CD4-positive, alpha-beta T cell treated with Interleukin-4 for 1 hour (primary cell): Measurements from ENCODE around the gene MCAT.
"Not testable (repeated sequence)": the region's sequence is repeated elsewhere in the genome, so short reads cannot be mapped to it uniquely, and the experiment has no call there.

ENCODE experiments used
- DNase-seq, 2 donors: peaks; one replicate each; pipeline ENCODE4 v3.0.0-alpha.2; 2020 to 2022

MCAT gene

GRCh38 chr22:43118953-43119458, 24.2 kb downstream of the MCAT start:
- DNase-seq = no peak

- no peak for DNase-seq
These were observed 25.0 kb downstream of the MCAT start for GRCh38 chr22:43118024-43118849.

GRCh38 chr22:43116932-43117331, 26.3 kb downstream of the MCAT start:
- no peak for DNase-seq

GRCh38 chr22:43114958-43115357, 28.2 kb downstream of the MCAT start:
- no peak for DNase-seq

GRCh38 chr22:43113526-43114251, 29.5 kb downstream of the MCAT start:
- no peak for DNase-seq

DNA sequence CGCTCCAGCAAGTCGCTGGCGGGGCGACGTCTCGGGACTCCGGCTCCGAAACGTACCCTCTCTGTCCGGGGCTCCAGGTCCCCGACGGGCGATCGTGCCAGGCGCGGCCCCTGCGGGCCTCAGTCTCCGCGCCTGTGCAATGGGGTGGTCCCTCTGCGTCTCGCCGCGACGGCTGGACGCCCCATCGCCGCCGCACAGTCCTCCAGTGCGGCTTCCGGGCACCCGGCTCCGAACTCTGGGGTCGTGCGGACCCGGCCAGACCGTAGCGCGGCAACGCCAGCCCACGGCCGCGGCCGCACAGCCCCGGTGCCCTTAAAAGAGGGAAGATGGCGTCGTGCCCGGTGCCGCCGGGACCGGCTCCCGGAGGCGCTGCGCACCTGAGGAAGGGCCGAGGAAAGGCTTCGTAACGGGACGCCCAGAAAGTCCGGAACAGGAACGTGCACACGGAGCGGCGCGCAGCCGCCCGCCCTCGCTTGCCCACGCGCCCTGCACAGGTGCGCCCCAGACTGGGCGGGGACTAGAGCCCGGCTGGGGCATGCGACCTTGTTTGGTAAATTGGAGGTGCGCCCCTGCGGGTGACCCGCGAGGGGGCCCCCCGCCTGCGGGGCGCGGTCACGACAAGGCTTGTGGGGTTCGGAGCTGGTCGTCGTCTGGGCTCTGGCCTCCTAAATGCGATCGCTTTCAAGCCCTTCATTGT, 32.1 kb downstream of the MCAT start:
- peak; percentile 51 to 53 for DNase-seq

GRCh38 chr22:43110444-43110926, 32.7 kb downstream of the MCAT start, which contains the start of gene BIK:
Gene BIK, plus strand, starts transcription at chr22:43110750. Its CDS starts 13,273 bp downstream, at chr22:43124023.
- DNase-seq = peak; percentile 50 to 51

DNA sequence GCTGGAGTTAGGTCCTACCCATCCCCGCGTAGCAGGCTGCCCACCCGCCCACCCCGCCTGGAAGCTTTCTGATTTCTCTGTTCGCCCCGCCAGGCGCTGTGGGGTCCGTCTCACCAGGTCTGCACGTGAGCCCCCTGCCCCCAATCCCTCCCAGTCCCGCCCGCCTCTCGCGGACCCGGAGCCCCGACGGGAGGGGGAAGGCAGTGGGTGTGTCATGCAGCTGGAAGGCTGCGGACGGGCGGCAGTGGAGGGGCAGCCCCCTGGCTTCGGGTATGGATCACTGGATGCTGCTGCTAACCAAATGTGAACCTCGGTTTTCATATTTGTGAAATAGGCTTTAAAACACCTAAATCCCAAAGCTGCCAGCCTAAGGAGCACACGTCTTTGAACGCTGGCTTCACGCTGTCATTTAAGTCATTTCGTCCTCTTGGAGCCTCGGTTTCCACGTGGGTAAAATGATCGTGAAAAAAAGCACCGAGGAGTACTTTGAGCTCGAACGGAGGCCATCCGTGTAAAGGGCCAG, 33.2 kb downstream of the MCAT start:
- no peak for DNase-seq

GRCh38 chr22:43109511-43109910, 33.7 kb downstream of the MCAT start:
- no peak for DNase-seq

- no peak for DNase-seq
These were observed 36.9 kb downstream of the MCAT start for GRCh38 chr22:43106302-43106701.

GRCh38 chr22:43104950-43105349, 38.2 kb downstream of the MCAT start:
- DNase-seq = not testable (repeated sequence)

- DNase-seq = peak in 1 of 2 donors; percentile 21
These were observed 39.1 kb downstream of the MCAT start for GRCh38 chr22:43104056-43104625.

GRCh38 chr22:43101306-43101705, 41.9 kb downstream of the MCAT start:
- DNase-seq = no peak

GRCh38 chr22:43100225-43100624, 43.0 kb downstream of the MCAT start:
- DNase-seq = no peak

GRCh38 chr22:43099095-43099494, 44.1 kb downstream of the MCAT start:
- DNase-seq = no peak

DNA sequence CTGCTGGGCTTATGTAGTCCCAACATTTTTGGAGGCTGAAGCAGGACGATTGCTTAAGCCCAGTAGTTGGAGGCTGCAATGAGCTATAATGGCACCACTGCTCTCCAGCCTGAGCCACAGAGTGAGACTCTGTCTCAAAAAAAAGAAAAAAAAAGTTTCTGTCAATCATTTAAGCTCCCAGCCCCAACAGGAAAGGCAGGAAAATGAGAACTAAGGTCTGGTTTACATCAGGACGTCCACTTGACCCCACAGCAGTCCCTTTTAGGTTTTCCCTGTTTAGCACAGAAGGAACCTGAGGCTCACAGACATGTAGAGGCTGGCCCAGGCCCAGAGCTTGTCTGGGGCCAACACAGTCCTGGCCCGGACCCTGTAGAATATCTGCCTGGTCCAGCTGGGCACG, 44.8 kb downstream of the MCAT start:
- DNase-seq = no peak

- DNase-seq = no peak
These were observed 46.8 kb downstream of the MCAT start for GRCh38 chr22:43096420-43096819.

DNA sequence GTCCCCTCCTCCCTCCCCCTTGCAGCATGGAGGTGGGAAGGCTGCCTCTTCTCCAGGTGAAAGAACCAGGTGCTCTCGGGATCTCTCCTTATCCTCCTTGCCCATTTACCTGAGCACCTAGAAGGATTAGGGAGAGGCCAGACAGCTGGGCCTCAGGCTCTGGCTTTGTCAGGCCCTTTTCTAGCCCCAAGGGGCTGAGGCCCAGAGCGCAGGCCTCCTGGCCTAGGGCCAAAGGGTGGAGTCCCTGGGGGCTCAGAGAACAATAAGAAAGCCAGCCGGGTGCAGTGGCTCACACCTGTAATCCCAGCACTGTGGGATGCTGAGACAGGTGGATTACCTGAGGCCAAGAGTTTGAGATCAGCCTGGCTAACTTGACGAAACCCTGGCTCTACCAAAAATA, 48.6 kb downstream of the MCAT start:
- DNase-seq = no peak

- DNase-seq = peak in 1 of 2 donors; percentile 61
These were observed 49.1 kb downstream of the MCAT start for GRCh38 chr22:43094085-43094484.

GRCh38 chr22:43092085-43092484, 51.1 kb downstream of the MCAT start:
- no peak for DNase-seq

DNA sequence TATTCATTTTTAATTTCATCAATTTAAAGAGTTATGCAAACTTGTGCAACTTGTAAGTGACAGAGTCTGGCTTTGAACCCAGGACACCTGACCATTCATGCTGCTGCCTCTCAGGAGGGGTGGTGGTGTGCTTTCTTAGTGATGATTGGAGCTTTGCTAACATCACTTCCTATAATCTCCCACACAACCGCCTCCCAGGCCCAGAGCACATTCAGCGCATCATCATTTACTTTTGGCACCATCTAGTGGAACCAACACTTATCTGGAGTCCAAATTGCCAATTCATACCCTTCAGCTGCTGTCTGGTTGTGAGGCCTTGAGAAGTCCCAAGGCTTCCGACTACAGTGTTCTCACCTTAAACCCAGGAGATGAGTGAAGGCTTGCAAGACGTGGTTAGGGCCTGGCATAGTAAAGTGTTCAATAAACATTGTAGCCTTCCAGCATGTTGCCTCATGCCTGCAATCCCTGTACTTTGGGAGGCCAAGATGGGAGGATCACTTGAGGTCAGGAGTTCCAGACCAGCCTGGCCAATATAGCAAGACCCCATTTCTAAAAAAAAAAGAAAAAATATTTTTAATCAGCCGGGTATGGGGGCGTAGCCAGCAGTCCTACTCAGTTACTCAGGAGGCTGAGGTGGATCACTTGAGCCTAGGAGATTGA, 52.9 kb downstream of the MCAT start:
- peak; percentile 49 to 64 for DNase-seq
